ENCODE data around the gene MED12.
A peak's percentile ranks its signal among the peaks of the same experiment; 100 is the strongest.

MED12 gene

GRCh38 chrX:71182871-71183270, 64.5 kb downstream of the MED12 start:
- Mint-ChIP-seq H3K27ac (peak overlapping the region; percentile 98), H3K4me3 (peak overlapping the region; percentile 88), H3K9me3 (no peaks in the 10 kb centered on the region), H3K27me3 (no peaks in the 10 kb centered on the region), H3K4me1 (peaks cover 30% of the 10 kb centered on the region), H3K36me3 (ENCODE audit: low read depth) (no peaks in the 10 kb centered on the region)
- ATAC-seq = no peak
- no peak for DNase-seq

GRCh38 chrX:71183341-71183740, 64.9 kb downstream of the MED12 start:
- H3K36me3 Mint-ChIP-seq (ENCODE audit: low read depth) = no peaks in the 10 kb centered on the region
- H3K4me3 Mint-ChIP-seq = no peak overlapping the region
- no peaks in the 10 kb centered on the region for H3K9me3 Mint-ChIP-seq
- DNase-seq (no peak), ATAC-seq (no peak)
- no peak overlapping the region for H3K27ac Mint-ChIP-seq
- no peaks in the 10 kb centered on the region for H3K27me3 Mint-ChIP-seq
- H3K4me1 Mint-ChIP-seq = peaks cover 27% of the 10 kb centered on the region

GRCh38 chrX:71184092-71184491, 65.7 kb downstream of the MED12 start:
- ATAC-seq (no peak), DNase-seq (no peak)
- H3K9me3 Mint-ChIP-seq = no peaks in the 10 kb centered on the region
- H3K4me3 Mint-ChIP-seq = no peak overlapping the region
- no peaks in the 10 kb centered on the region for H3K36me3 Mint-ChIP-seq (ENCODE audit: low read depth)
- H3K27ac Mint-ChIP-seq = no peak overlapping the region
- H3K27me3 Mint-ChIP-seq = no peaks in the 10 kb centered on the region
- peaks cover 25% of the 10 kb centered on the region for H3K4me1 Mint-ChIP-seq

- no peak for DNase-seq
- no peaks in the 10 kb centered on the region for H3K36me3 Mint-ChIP-seq (ENCODE audit: low read depth)
- ATAC-seq = no peak
- peak overlapping the region; percentile 27 for H3K27ac Mint-ChIP-seq
- no peaks in the 10 kb centered on the region for H3K9me3 Mint-ChIP-seq
- no peak overlapping the region for H3K4me3 Mint-ChIP-seq
- H3K27me3 Mint-ChIP-seq = no peaks in the 10 kb centered on the region
- peaks cover 25% of the 10 kb centered on the region for H3K4me1 Mint-ChIP-seq
Observed at GRCh38 chrX:71184803-71185495, 66.6 kb downstream of the MED12 start.

GRCh38 chrX:71191248-71191647, 72.9 kb downstream of the MED12 start:
- H3K4me3 Mint-ChIP-seq = no peak overlapping the region
- H3K27me3 Mint-ChIP-seq = no peaks in the 10 kb centered on the region
- H3K4me1 Mint-ChIP-seq = peaks cover 26% of the 10 kb centered on the region
- ATAC-seq (no peak), DNase-seq (no peak)
- peaks cover 2% of the 10 kb centered on the region for H3K36me3 Mint-ChIP-seq (ENCODE audit: low read depth)
- H3K27ac Mint-ChIP-seq = peak overlapping the region; percentile 19
- no peaks in the 10 kb centered on the region for H3K9me3 Mint-ChIP-seq

Measured in activated naive CD8-positive, alpha-beta T cell treated with anti-CD3 and anti-CD28 coated beads, Interleukin-2, amount 50 U/mL, for 24 hours (primary cell).